Measurements from ENCODE around the gene CFDP1.

DNA sequence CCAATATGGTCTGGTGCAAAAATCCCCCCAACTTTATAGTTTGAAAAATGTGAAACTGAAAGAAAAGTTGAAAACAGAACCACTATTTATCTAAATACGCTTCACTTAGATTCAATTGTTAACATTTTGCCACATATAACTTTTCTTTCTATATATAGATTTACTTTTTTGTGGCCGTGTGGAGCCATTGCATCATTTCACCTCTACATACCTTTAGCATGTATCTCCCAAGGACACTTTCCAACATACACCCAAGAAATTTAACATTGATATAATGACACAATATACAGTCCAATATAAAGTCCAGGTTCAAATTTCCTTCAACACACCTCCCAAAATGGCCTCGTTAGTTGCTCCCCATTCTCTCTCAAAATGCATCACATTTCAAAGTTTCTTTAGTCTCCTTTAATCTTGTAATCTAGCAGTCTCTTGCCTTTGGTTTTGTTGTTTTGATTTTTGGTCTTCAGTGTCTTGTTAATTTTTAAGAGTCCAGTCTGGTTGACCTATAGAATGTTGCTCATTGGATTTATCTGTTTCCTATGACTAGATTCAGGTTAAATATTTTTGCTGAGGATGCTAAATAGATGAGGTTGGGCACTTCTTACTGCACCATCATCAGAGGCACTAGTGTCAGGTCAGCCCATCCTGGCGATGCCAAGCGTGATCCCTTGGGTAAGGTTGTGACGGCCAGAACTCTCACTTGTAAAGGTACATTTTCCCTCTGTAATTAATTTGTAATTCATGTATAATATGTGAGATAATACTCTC, 117.6 kb downstream of the CFDP1 start:
- TF ChIP-seq CTCF (IDR thresholded peaks at IDR 0.05; ENCODE audit: low read depth, low read length) (no peak), EZH2phosphoT487 (IDR thresholded peaks at IDR 0.05; ENCODE audit: low read depth) (no peak)

All from OCI-LY3 (cell line).